NCI-H1930 (cell line): ENCODE measurements around the gene SLC34A1.

Experiments
- DNase-seq, 2 experiments: peaks; one replicate each; lab custom pipeline; 2025; lab: John Stamatoyannopoulos, UW

SLC34A1 gene

DNA sequence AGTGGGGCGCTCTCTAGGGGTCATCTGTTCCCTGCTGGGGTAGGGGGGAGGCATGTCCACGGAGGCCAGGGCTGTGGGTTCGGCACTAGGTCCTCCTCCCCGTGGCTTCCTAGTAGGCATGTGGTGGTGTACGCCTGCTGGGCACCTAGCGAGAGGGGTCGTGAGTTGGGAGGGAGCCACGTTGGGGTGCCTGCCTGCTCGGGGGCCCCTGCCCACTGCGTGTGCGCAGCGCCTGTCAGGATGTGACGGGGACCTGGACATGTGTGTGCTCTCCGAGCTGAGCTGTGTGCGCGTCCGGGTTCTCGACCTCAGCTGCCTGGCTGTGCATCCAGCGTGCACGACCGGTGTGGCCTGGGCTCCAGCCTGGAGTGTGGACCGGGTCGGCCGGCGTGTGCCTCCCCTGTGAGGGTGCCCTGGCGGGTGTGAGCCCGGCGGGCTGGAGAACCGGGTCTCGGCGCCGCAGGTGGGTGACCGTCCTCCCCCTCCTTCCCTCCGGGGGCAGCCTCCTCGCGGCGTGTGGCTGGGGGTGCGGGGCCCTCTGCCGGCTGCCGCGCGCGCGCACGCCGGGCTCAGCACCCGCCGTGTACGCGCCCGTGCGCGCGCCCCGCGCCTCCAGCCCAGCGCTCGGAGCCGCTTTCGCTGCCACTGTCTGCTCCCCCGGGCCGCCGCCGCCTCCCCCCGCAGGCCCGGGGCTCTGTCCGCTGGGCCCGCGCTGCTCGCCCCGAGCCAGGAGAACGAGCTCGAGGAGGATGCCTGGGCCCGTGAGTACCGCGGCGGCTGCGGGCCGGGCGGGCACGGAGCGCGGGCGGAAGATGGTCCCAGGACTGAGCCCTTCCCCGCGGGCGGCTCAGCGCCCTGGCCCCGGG lies 62.2 kb downstream of the SLC34A1 start, which contains the start of gene PRR7:
Gene PRR7, plus strand, starts transcription at position 615 of the 866 bp plus-strand sequence. CDS start 8,254 bp downstream, outside the sequence.
- DNase-seq, result peak; percentile 31 to 61

- peak; percentile 47 to 68 for DNase-seq
Observed at GRCh38 chr5:177447066-177447610, 62.9 kb downstream of the SLC34A1 start.

GRCh38 chr5:177447611-177448243 lies 63.5 kb downstream of the SLC34A1 start:
- DNase-seq, result no peak
